ENCODE measurements around the gene SEH1L.

Gene SEH1L

DNA sequence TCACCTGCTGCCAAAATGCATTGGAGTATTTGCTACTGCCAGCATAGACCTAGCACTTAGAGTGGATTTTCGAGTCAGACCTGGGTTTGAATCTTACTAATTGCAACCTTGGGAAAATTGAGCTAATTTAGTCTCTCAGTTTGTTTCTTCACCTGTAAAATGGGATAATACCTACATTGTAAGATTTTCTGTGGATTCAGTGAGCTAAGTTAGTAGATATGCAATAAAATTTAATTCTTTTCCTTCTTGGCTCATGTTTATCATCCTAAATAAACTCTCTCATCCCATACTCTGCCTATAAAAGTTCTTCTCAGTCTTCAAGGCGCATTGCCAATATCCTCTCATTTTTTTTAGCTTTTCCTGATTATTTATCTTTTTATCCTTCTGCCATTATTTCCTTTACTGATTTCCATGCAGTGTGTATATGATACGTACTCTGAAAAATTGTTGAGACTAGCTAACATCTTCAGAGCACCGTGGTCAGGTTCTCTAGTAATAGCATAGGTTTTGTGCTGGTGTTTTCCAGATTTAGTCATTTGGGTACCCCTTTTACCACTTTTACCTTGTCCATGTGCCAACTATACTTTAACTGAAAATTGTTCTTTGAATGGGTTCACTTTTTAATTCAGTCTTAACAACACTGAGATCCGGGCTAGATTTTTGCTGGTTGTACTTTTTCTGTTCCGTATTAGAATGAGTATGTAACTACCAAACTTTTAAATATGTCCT lies 50.7 kb downstream of the SEH1L start:
- Histone ChIP-seq H3K4me3 (ENCODE audit: low read length) (no peak overlapping the region), H3K27me3 (ENCODE audit: control insufficient read depth, insufficient read depth, low read length) (no peaks in the 10 kb centered on the region), H3K9ac (ENCODE audit: low read depth, low read length) (no peak overlapping the region), H3K36me3 (ENCODE audit: insufficient read depth, low read length) (peaks cover 11% of the 10 kb centered on the region), H3K9me3 (replicated peaks; ENCODE audit: low read length) (no peaks in the 10 kb centered on the region), H3K4me1 (ENCODE audit: control insufficient read depth, insufficient read depth, low read length) (no peaks in the 10 kb centered on the region), H3K4me2 (ENCODE audit: low read length) (no peak overlapping the region)

DNA sequence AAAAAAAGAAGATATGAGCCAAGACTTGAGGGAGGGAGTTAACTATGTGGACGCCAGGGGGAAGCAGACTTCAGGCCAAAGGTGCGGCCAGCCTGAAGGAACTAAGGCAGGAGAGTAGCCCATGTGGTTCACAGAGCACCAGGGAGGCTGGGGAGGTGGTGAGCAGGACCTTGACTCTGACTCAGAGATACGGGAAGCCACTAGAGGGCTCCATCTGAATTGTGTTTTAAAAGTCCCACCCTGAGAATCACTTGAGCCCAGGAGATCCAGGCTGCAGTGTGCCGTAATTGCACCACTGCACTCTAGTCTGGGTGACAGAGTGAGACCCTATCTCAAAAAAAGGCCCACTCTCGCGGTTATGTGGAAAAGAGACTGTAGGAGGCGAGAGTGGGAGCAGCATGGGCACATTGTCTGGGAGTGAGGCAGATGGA lies 55.7 kb downstream of the SEH1L start:
- H3K4me2 ChIP-seq (ENCODE audit: low read length) = no peak overlapping the region
- no peaks in the 10 kb centered on the region for H3K9me3 ChIP-seq (replicated peaks; ENCODE audit: low read length)
- H3K9ac ChIP-seq (ENCODE audit: low read depth, low read length) = no peak overlapping the region
- no peak overlapping the region for H3K4me3 ChIP-seq (ENCODE audit: low read length)
- no peaks in the 10 kb centered on the region for H3K27me3 ChIP-seq (ENCODE audit: control insufficient read depth, insufficient read depth, low read length)
- H3K36me3 ChIP-seq (ENCODE audit: insufficient read depth, low read length) = peaks cover 11% of the 10 kb centered on the region
- H3K4me1 ChIP-seq (ENCODE audit: control insufficient read depth, insufficient read depth, low read length) = peaks cover 6% of the 10 kb centered on the region

DNA sequence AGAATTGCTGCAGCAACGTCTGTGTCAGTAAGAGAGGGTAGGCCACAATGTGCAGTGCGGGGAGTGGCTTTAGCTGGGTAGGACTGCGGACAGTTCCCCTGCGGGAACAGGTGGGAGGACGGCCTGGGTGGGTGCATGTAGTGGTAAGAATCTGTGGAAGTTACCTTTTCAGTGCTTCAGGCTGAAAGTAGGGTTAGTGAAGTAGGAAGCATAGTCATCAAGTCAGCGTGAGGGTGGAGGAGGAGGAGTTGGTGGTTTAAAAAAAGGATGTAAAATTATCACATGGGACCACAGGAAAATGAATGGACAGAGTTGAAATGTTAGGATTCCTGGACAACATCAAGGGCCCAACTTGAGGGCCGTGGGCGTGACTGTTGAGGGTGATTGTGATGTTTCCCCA lies 56.6 kb downstream of the SEH1L start:
- H3K4me1 ChIP-seq (ENCODE audit: control insufficient read depth, insufficient read depth, low read length) = peaks cover 6% of the 10 kb centered on the region
- H3K36me3 ChIP-seq (ENCODE audit: insufficient read depth, low read length) = peaks cover 16% of the 10 kb centered on the region
- no peak overlapping the region for H3K4me3 ChIP-seq (ENCODE audit: low read length)
- H3K4me2 ChIP-seq (ENCODE audit: low read length) = no peak overlapping the region
- H3K9me3 ChIP-seq (replicated peaks; ENCODE audit: low read length) = no peaks in the 10 kb centered on the region
- H3K27me3 ChIP-seq (ENCODE audit: control insufficient read depth, insufficient read depth, low read length) = no peaks in the 10 kb centered on the region
- H3K9ac ChIP-seq (ENCODE audit: low read depth, low read length) = no peak overlapping the region

DNA sequence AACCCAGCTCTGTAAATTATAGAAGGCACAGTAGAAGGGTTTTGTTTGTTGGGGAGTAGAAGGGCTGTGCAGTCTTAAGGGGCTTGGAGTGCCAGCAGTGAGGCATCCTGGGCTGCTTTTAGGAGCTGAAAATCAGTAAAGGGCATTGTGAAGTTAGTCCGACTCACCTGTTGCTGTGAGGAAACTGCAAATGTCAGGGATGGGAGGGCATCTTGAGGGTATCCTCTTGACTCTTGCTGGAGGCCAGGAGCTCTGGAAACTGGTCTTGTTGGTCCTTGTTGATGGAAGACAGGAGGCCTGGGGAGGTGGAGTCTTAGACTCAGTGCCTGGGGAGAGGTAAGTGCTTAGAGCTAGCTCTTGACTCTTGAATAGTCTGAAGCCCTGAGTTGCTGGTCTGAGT lies 57.5 kb downstream of the SEH1L start:
- H3K4me2 ChIP-seq (ENCODE audit: low read length) = no peak overlapping the region
- H3K36me3 ChIP-seq (ENCODE audit: insufficient read depth, low read length) = peaks cover 17% of the 10 kb centered on the region
- no peaks in the 10 kb centered on the region for H3K27me3 ChIP-seq (ENCODE audit: control insufficient read depth, insufficient read depth, low read length)
- no peak overlapping the region for H3K9ac ChIP-seq (ENCODE audit: low read depth, low read length)
- no peaks in the 10 kb centered on the region for H3K9me3 ChIP-seq (replicated peaks; ENCODE audit: low read length)
- peaks cover 6% of the 10 kb centered on the region for H3K4me1 ChIP-seq (ENCODE audit: control insufficient read depth, insufficient read depth, low read length)
- H3K4me3 ChIP-seq (ENCODE audit: low read length) = no peak overlapping the region

DNA sequence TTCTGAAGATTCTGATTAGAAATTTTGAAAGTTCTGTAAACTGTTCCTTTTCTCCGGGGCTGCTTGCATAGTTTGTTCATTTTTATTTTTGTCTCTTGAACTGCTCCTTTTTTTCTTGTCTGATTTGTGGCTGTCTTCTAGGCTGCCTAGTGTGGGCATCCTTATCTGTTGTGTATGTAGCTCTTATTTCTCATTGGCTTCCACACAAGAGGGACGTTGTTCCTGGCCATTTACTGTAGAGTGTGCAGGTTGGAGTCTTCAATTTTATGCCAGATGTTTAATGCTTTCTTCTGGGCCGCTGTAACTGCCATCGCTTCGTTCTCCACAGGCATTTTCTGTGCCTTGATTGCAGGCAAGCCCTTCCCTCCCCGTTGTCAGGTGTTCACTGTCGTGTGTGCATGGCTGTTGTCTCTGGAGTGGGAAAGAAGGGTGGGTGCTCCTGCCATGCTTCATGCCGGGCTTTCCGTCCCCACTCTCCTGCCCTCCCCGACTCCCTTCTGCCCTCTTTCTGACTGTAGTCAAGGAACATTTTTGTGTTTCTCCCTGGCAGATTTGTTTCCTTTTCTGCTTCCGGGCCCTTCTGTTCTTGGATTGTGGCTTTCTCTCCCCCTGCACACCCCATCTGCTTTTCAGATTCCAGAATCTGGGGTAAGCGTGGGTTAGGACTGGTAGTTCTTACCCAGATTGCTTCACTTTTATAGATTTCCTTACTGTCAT lies 58.9 kb downstream of the SEH1L start:
- no peak overlapping the region for H3K4me2 ChIP-seq (ENCODE audit: low read length)
- H3K36me3 ChIP-seq (ENCODE audit: insufficient read depth, low read length) = peaks cover 17% of the 10 kb centered on the region
- H3K27me3 ChIP-seq (ENCODE audit: control insufficient read depth, insufficient read depth, low read length) = no peaks in the 10 kb centered on the region
- peaks cover 6% of the 10 kb centered on the region for H3K4me1 ChIP-seq (ENCODE audit: control insufficient read depth, insufficient read depth, low read length)
- H3K9ac ChIP-seq (ENCODE audit: low read depth, low read length) = no peak overlapping the region
- no peaks in the 10 kb centered on the region for H3K9me3 ChIP-seq (replicated peaks; ENCODE audit: low read length)
- H3K4me3 ChIP-seq (ENCODE audit: low read length) = no peak overlapping the region

DNA sequence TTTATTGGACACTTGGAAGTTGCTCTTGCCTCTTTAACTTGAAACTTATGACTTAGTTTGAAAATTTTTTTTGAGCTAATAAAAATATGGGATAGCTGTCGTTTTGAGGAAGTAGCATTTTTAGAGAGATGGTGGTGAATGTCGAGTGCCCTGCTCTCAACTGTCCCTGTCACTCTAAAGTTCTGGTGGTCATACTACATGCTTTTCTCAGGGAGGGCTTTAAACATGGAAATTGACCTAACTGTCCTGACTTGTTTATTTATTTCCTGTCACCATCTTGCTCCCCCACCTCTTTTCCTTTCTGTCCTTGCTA lies 59.4 kb downstream of the SEH1L start:
- H3K4me1 ChIP-seq (ENCODE audit: control insufficient read depth, insufficient read depth, low read length) = peaks cover 6% of the 10 kb centered on the region
- no peaks in the 10 kb centered on the region for H3K27me3 ChIP-seq (ENCODE audit: control insufficient read depth, insufficient read depth, low read length)
- no peaks in the 10 kb centered on the region for H3K9me3 ChIP-seq (replicated peaks; ENCODE audit: low read length)
- H3K4me3 ChIP-seq (ENCODE audit: low read length) = no peak overlapping the region
- no peak overlapping the region for H3K4me2 ChIP-seq (ENCODE audit: low read length)
- no peak overlapping the region for H3K9ac ChIP-seq (ENCODE audit: low read depth, low read length)
- peaks cover 20% of the 10 kb centered on the region for H3K36me3 ChIP-seq (ENCODE audit: insufficient read depth, low read length)

DNA sequence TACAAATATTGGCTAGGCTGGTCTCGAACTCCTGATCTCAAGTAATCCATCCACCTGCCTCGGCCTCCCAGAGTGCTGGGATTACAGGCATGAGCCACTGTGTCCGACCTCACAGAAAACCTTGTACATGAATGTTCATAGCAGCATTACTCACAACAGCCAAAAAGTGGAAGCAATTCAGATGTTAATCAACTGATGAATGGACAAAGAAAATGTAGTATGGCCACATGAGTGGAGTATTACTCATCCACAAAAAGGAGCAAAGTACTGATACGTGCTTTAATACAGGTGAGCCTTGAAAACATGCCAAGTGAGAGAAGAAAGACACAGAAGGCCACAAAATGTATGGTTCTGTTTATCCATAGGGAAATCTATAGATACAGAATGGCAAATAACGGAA lies 63.9 kb downstream of the SEH1L start:
- Histone ChIP-seq H3K4me2 (ENCODE audit: low read length) (no peak overlapping the region), H3K4me3 (ENCODE audit: low read length) (no peak overlapping the region), H3K36me3 (ENCODE audit: insufficient read depth, low read length) (peaks cover 46% of the 10 kb centered on the region), H3K27me3 (ENCODE audit: control insufficient read depth, insufficient read depth, low read length) (no peaks in the 10 kb centered on the region), H3K9ac (ENCODE audit: low read depth, low read length) (no peak overlapping the region), H3K4me1 (ENCODE audit: control insufficient read depth, insufficient read depth, low read length) (peaks cover 4% of the 10 kb centered on the region), H3K9me3 (replicated peaks; ENCODE audit: low read length) (no peaks in the 10 kb centered on the region)

DNA sequence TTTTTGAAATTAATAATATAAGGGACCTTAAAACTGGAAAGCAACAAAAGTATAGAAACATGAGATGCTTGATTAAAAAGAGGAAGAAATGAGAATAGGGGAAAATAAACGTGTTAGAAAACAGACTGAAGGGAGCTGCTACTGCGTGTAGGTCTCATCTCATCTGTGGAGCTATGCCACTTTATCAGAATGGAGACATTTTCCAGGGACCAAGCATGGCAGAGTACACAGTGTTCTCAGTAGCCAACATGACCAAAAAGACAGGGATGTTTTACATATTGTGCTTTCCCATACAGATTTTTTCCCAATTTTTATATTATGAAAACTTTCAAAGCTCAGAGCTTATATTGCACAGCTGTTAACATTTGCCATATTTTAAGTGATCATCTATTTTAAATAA lies 66.4 kb downstream of the SEH1L start:
- Histone ChIP-seq H3K36me3 (ENCODE audit: insufficient read depth, low read length) (peaks cover 63% of the 10 kb centered on the region), H3K27me3 (ENCODE audit: control insufficient read depth, insufficient read depth, low read length) (no peaks in the 10 kb centered on the region), H3K9me3 (replicated peaks; ENCODE audit: low read length) (no peaks in the 10 kb centered on the region), H3K4me2 (ENCODE audit: low read length) (no peak overlapping the region), H3K4me1 (ENCODE audit: control insufficient read depth, insufficient read depth, low read length) (no peaks in the 10 kb centered on the region), H3K9ac (ENCODE audit: low read depth, low read length) (no peak overlapping the region), H3K4me3 (ENCODE audit: low read length) (no peak overlapping the region)

DNA sequence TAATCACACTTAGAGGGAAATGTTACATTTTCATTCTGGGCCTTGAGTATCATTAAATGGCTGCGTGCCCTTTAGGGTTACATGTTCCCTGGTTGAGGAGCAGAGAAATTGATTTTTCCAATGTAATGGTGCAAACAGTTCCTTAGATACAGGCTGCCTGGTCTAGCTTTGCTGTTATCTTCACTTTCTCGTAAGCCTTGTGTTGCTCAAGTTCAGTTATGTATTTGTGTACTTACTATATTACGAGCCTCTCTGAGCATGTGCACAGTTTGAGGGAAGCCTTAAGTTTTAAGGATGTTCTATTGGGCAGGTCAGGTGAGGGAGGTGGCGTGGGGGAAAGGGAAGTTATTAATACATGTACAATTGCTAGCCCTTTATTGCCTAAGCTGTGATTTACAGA lies 67.0 kb downstream of the SEH1L start:
- Histone ChIP-seq H3K4me2 (ENCODE audit: low read length) (no peak overlapping the region), H3K4me1 (ENCODE audit: control insufficient read depth, insufficient read depth, low read length) (no peaks in the 10 kb centered on the region), H3K27me3 (ENCODE audit: control insufficient read depth, insufficient read depth, low read length) (no peaks in the 10 kb centered on the region), H3K9ac (ENCODE audit: low read depth, low read length) (no peak overlapping the region), H3K36me3 (ENCODE audit: insufficient read depth, low read length) (peaks cover 58% of the 10 kb centered on the region), H3K4me3 (ENCODE audit: low read length) (no peak overlapping the region), H3K9me3 (replicated peaks; ENCODE audit: low read length) (no peaks in the 10 kb centered on the region)

DNA sequence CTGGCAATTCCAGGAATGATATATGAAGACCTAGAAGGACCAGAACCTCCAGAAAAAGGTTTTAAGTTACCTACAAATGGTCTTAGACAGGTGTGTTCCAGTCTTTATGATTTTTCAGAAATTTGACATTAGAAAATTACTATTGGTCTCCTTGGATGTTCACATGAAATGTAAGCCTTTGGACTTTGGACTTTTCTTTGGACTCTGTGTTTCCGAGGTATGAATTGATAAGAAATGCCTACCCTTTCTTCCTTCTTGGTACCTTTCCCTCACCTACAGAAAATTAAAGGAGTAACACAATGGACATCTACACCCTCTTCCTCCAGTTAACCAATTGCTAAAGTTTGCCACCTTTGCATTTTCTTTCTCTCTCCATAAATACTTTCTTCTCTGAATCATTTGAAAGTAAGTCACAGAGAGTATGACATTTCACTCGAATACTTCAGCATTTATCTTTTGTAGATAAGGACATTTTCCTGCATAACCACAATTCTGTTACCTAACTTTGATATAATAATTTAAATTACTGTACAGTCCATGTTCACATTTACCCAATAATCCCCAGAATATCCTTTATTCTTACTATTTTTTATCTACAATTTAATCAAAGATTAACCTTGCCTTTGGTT lies 69.5 kb downstream of the SEH1L start:
- Histone ChIP-seq H3K9me3 (replicated peaks; ENCODE audit: low read length) (no peaks in the 10 kb centered on the region), H3K4me1 (ENCODE audit: control insufficient read depth, insufficient read depth, low read length) (no peaks in the 10 kb centered on the region), H3K27me3 (ENCODE audit: control insufficient read depth, insufficient read depth, low read length) (no peaks in the 10 kb centered on the region), H3K9ac (ENCODE audit: low read depth, low read length) (no peak overlapping the region), H3K4me2 (ENCODE audit: low read length) (no peak overlapping the region), H3K36me3 (ENCODE audit: insufficient read depth, low read length) (peaks cover 57% of the 10 kb centered on the region), H3K4me3 (ENCODE audit: low read length) (no peak overlapping the region)

DNA sequence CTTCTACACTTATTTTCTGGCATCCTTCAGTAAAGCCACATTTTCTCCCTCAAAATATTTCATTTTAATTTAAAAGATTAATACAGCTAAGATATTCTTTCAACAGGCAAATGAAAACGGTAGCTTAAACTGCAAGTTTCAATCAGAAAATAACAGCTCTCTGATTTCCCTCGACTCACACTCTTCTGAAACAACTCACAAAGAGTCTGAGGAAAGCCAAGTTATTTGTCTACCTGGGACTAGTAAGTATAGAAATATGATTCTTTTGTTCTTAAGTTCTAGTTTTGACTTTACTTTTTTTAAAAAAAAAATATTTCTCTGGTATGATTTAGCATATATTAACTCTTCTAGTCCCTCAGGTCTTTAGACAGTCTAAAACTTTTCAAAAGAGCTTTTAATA lies 70.6 kb downstream of the SEH1L start:
- Histone ChIP-seq H3K4me3 (ENCODE audit: low read length) (no peak overlapping the region), H3K27me3 (ENCODE audit: control insufficient read depth, insufficient read depth, low read length) (no peaks in the 10 kb centered on the region), H3K4me1 (ENCODE audit: control insufficient read depth, insufficient read depth, low read length) (no peaks in the 10 kb centered on the region), H3K9ac (ENCODE audit: low read depth, low read length) (no peak overlapping the region), H3K4me2 (ENCODE audit: low read length) (no peak overlapping the region), H3K9me3 (replicated peaks; ENCODE audit: low read length) (no peaks in the 10 kb centered on the region), H3K36me3 (ENCODE audit: insufficient read depth, low read length) (peaks cover 57% of the 10 kb centered on the region)

DNA sequence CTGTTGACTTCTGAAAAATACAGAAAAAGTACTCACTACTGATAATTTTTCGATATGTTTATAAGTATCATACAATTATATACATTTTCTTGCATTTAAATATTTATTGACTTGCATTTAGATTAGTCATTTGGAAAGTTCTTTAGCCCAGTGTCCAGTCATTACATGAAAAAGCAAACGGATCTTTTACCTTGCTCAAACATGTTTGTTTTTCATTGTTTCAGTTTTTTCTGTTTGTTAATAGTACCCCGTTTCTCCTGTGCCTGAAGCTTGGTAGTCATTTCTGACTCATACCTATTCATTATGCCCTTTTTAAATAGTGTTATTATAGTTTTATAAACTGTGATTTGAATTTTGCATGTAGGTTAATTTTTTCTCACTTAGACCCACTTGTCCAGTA lies 71.5 kb downstream of the SEH1L start:
- H3K4me2 ChIP-seq (ENCODE audit: low read length) = no peak overlapping the region
- H3K4me1 ChIP-seq (ENCODE audit: control insufficient read depth, insufficient read depth, low read length) = no peaks in the 10 kb centered on the region
- H3K36me3 ChIP-seq (ENCODE audit: insufficient read depth, low read length) = peaks cover 48% of the 10 kb centered on the region
- H3K27me3 ChIP-seq (ENCODE audit: control insufficient read depth, insufficient read depth, low read length) = no peaks in the 10 kb centered on the region
- no peak overlapping the region for H3K4me3 ChIP-seq (ENCODE audit: low read length)
- H3K9ac ChIP-seq (ENCODE audit: low read depth, low read length) = no peak overlapping the region
- H3K9me3 ChIP-seq (replicated peaks; ENCODE audit: low read length) = no peaks in the 10 kb centered on the region

Measured in skeletal muscle satellite cell (primary cell).